HPDE6-E6E7 (cell line): Measurements from ENCODE around the gene GAL.

Source experiments
- DNase-seq: peaks from one replicate; pipeline ENCODE4 v3.0.0; 2011; ENCODE audit warnings: missing footprints; ENCODE audit errors: extremely low spot score

GAL gene

DNA sequence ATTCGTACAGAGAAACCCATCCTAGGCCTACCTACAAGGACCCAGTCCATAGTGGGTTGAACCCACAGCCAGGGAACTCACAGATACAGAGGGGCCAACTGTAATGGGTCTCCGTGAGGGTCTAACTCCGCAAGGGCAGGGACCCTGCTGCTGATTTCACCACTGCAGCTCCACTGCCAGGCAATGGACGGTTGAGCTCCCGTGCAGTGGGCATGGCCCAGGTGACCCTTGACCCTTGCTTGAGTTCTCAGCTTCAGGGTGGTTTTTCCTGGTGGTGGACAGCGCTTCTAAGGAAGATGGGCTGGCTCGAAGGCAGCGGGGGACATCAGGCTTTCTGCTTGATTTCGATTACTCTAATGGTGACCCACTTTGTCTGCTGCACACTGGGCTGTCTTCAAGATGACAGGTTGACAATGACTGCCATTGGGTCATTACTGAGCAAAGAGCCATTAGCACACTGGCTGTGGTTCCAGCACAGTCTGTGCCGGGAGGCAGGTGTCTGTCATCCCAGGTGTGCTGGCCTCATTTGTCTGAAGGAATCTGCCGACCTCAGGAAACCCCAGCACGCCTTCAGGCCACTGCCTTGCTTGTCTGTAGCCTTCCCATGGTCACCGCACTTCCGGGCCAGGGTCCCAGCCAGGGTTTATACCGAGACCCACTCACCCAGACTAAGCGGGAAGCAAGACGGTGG is 3.7 kb upstream of the GAL start:
- no peak for DNase-seq

DNA sequence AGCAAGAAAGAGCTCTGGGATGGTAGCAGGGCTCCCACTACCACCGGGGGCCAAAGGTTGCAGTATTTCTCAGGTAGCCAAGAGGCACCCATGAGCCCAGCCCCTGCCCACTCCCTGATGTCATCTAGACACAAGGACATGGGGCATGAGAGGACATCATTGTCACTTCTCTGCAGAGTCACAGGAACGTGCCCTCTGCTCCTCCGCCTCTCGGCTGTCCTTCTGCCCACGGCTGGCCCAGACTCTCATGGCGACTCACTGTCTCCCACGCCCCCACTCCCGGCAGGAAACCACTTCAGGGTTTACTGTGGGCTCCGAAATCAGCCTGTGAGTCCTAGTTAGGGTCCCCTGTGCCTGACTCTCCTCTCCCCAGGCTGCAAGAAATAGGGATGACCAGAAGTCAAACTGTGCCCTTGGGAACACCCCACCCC is 1.8 kb upstream of the GAL start:
- DNase-seq: no peak

DNA sequence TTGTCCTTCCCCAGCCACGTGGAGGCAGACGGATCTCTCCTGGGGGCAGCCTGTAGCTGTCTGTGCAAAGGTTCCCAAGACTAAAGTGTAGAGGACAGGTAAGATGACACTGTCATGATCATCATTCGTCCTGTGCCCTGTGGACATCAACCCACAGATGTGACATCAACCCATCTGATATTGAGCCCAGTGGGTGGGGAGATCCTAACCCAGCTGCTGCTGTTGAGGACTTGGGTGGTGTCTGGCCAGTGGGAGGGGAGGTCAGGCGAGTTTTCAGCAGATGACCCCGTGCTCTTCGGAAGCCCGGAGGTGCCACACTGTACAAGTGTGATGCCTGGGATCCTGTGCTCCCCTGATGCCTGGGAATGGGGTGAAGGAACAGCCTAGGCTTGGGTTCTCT is 1.2 kb upstream of the GAL start:
- DNase-seq: no peak

DNA sequence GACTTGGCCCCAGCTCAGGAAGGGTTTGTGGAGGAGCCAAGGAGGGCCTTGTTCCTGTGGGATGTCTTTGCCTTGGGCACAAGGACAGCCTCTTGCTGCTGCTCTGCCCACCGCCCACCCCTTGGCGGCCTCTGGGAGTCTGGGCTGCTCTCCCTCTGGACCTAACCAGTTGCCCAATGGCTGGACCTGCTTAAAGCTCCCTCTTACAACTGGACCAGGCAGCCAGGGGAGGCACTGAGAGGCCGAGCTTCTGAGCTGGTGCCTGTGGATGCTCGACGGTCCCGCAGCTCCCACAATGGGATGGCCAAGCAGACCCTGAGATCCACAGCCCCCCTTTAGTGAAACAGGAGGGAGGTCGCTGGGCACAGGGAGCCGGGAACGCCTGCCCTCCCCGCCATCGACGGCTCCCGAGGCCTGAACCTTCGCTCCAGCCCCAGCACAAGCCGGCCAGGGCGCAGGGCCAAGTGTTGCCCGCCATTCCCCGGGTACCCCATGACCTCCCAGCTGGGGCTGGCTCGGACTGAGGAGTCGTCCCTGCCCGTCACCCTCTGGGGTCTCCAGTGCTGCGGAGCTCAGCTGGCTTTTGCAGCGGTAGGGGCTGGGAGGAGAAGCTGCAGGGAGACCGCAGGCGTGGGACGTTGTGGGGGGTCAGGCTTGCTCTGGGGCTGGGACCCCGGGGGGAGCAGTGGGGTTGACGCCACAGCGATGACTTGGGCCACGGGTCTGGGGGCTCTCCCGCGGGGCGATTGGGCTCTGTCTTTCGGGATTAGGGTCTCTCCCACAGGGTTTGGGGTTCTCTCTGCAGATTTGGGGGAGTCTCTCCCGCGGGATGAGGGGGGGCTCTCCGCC is 584 bp upstream of the GAL start:
- no peak for DNase-seq

- no peak for DNase-seq
These were observed 1.5 kb downstream of the GAL start for GRCh38 chr11:68685656-68686380.

GRCh38 chr11:68686486-68686885 is 2.1 kb downstream of the GAL start:
- DNase-seq: no peak

GRCh38 chr11:68687311-68687710 is 3.0 kb downstream of the GAL start:
- DNase-seq: no peak

DNA sequence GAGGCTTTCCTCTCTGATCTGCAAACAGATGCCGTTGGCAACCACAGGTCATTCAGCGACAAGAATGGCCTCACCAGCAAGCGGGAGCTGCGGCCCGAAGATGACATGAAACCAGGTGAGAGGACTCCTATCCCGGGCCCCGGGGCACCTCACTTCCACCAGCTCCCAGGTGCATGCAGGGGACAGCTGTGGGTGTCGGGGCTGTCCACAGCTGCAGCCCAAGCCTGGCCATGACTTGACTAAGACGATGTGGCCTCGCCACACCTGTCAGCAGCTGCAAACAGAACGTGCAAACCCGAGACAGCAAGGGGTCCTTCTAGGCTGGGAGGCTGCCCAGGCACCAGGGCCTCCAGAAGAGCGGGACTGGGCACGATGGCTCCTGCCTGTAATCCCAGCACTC is 3.6 kb downstream of the GAL start:
- no peak for DNase-seq

- no peak for DNase-seq
These were observed 4.5 kb downstream of the GAL start for GRCh38 chr11:68688881-68689280.

DNA sequence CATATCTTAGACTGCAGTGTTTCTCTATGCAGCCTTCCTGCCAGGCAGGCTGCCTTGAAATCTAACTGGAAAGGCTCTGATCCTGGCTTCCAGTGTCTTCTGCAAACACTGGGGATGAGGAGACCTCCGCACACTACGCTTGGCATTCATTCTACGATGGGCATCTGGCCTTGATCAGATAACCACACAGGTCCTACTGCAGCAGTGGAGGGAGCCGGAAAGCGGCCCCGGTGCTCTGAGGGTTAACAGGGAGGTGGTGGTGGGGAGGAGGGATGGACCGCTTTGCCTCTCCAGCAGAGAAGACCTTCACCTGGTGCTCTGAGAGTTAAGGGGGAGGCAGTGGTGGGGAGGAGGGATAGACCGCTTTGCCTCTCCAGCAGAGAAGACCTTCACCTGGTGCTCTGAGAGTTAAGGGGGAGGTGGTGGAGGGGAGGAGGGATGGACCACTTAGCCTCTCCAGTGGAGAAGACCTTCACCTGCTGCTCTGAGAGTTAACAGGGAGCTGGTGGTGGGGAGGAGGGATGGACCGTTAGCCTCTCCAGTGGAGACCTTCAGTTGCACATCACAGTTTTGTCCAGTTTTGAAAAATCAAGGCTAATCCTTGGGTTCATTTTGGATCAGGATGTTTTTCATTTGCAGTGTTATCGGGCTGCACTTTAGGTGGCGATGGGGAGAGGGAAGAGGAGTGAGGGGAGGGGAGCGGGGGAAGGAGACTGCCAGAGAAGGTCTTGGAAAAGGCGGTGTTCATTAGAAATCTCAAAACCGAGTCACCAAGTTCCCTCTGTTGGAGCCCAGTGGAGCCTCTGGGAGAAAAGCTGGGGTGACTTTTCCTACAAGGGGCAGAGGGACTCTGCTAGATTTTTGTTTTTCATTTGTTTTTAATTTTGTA is 5.6 kb downstream of the GAL start:
- no peak for DNase-seq

GRCh38 chr11:68690671-68691401 is 6.5 kb downstream of the GAL start:
- DNase-seq: no peak

GRCh38 chr11:68691402-68691784 is 7.0 kb downstream of the GAL start:
- DNase-seq: no peak

DNA sequence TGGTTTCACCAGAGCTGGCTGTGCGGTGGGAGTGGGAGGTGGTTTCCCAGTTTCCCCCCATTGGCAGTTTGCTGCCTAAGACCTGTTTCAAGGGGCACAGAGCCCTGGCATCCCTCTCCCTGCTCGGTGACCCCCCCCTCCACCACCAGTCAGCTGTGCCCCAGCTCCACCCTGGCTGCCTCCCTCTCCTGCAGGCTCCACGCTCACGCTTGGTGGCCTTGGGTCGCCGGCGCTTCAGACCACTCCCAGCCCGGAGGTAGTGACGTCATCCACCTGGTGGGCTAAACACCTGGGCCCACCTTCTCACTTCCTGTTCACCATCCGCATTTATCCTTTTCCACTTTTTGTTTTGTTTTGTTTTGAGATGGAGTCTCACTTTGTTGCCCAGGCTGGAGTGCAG is 7.8 kb downstream of the GAL start:
- no peak for DNase-seq

DNA sequence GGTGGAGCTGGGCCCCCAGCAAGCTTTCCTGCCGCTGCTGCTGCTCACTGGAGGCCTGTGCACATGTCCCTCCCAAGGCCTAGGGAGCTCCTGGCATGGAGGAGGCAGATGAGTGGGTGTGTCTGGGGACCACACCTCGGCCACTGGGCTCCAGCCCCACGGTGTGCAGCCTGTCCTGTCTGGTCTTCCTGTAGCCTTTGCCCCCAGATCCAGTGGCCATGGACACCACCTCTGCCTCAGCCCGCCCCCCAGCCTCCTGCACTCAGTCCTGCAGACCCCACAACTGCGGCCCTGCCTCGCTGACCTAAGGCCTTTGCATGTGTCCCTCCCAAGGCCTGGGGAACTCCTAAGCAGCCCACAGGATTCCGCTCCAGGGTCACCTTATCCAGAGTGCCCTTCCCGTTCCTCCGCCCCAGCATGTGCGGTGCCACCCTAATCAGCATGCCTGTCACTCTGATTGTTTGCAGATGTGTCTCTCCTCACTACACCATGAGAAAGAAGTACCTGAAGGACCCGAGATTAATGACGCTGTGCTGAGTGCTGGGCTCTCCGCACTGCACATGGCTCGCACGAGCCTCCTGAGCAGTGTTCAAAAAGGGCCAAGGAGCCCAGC is 8.6 kb downstream of the GAL start:
- DNase-seq: no peak

DNA sequence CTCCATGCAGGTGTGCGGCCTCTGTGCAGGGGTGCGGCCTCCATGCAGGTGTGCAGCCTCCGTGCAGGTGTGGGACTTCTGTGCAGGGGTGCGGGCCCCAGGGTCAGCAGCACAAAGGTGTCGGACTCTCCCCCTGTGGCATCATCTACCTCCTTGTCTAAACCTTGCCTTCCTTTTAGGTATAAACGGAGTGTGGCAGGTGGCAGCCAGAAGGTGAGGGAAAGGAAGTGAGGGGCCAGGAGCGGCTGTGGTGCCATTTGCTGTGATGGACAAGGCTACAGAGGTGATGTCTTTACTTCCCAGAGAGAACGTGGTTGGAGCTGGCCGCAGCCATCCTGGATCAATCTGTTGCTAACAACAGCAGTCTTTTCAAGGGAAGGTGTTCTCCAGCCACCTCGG is 9.1 kb downstream of the GAL start:
- DNase-seq: no peak

- no peak for DNase-seq
These were observed 10.3 kb downstream of the GAL start for GRCh38 chr11:68694431-68695297.

DNA sequence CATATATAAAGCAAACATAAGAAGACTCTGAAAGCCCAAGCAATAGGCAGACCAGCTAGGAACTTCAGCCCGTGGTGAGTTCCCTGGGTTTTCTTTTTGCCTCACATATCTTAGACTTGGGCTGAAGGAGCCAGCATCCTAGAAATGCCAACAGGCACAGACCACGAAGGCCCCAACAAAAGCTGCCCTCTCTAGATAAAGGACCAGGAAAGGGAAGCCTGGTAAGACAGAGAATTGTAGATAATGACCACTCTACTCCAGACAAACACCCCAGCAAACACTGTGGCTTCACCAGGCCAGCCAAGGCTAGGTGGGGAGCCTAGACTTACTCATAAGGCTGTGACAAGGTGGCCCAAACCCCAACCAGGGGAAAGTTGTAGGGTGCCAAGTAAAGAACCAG is 11.2 kb downstream of the GAL start:
- DNase-seq: no peak

GRCh38 chr11:68698993-68699392 is 14.6 kb downstream of the GAL start:
- DNase-seq: no peak

DNA sequence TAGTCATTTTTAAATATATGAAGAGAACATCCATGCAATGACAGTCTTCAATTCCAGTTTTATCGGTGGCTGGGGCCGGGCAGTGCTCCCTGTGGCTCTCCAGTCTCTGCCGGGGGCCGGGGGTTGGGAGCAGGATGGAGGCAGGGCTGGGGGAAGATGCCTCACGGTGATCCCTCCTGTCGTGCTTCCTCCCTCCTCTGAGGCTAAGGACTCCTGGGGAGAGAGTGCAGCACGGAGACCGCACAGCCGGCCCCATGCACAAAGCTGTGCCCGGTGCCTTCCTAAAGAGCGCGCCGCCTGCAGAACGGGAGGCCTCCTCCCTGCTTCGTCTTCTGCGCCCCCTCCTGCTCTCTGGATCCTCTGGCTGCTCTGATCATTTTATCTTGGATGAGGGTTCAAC is 20.5 kb downstream of the GAL start:
- no peak for DNase-seq

DNA sequence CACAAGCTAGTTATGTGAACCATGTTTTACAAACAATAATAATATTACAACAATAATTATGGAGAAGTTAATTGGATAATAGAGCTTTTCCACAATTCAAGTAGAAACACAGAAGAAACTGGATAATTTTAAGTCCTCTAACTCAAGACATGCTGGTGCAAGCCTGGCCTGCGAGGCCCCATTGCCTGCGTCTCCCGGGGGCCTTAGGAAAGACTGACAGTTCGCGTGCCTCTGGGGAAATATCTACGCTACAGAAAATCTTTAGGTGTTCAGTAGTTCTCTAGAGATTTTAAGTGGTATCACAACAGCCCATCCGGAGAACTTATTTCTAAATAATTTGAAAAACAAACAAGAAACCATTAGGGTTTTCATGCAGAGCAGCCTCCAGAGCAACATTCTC is 23.2 kb downstream of the GAL start:
- no peak for DNase-seq
